ENCODE results near the gene PGPEP1.
"Not testable (repeated sequence)": the region's sequence is repeated elsewhere in the genome, so short reads cannot be mapped to it uniquely, and the experiment has no call there.

Gene PGPEP1

GRCh38 chr19:18357041-18357440 lies 16.6 kb downstream of the PGPEP1 start:
- H3K9me3 Mint-ChIP-seq = peaks cover 8% of the 10 kb centered on the region
- H3K27ac Mint-ChIP-seq = no peak overlapping the region
- H3K27me3 Mint-ChIP-seq (ENCODE audit: low read depth) = no peaks in the 10 kb centered on the region
- H3K36me3 Mint-ChIP-seq (ENCODE audit: low read depth) = peaks cover 35% of the 10 kb centered on the region
- no peak overlapping the region for H3K4me3 Mint-ChIP-seq
- TF ChIP-seq, protein P1, sequence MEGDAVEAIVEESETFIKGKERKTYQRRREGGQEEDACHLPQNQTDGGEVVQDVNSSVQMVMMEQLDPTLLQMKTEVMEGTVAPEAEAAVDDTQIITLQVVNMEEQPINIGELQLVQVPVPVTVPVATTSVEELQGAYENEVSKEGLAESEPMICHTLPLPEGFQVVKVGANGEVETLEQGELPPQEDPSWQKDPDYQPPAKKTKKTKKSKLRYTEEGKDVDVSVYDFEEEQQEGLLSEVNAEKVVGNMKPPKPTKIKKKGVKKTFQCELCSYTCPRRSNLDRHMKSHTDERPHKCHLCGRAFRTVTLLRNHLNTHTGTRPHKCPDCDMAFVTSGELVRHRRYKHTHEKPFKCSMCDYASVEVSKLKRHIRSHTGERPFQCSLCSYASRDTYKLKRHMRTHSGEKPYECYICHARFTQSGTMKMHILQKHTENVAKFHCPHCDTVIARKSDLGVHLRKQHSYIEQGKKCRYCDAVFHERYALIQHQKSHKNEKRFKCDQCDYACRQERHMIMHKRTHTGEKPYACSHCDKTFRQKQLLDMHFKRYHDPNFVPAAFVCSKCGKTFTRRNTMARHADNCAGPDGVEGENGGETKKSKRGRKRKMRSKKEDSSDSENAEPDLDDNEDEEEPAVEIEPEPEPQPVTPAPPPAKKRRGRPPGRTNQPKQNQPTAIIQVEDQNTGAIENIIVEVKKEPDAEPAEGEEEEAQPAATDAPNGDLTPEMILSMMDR (IDR thresholded peaks at IDR 0.05; ENCODE audit: unreplicated experiment in 3 of 3) = no peak
- no peaks in the 10 kb centered on the region for H3K4me1 Mint-ChIP-seq

- H3K27me3 Mint-ChIP-seq (ENCODE audit: low read depth) = no peaks in the 10 kb centered on the region
- H3K4me1 Mint-ChIP-seq = peaks cover 20% of the 10 kb centered on the region
- H3K4me3 Mint-ChIP-seq = no peak overlapping the region
- peak overlapping the region; percentile 22 to 52 (median 49) for H3K27ac Mint-ChIP-seq
- H3K36me3 Mint-ChIP-seq (ENCODE audit: low read depth) = peaks cover 41% of the 10 kb centered on the region
- TF ChIP-seq, protein P1 (IDR thresholded peaks at IDR 0.05; ENCODE audit: unreplicated experiment in 3 of 3) = no peak
- H3K9me3 Mint-ChIP-seq = peaks cover 8% of the 10 kb centered on the region
Observed at GRCh38 chr19:18361646-18362045, 21.2 kb downstream of the PGPEP1 start.

DNA sequence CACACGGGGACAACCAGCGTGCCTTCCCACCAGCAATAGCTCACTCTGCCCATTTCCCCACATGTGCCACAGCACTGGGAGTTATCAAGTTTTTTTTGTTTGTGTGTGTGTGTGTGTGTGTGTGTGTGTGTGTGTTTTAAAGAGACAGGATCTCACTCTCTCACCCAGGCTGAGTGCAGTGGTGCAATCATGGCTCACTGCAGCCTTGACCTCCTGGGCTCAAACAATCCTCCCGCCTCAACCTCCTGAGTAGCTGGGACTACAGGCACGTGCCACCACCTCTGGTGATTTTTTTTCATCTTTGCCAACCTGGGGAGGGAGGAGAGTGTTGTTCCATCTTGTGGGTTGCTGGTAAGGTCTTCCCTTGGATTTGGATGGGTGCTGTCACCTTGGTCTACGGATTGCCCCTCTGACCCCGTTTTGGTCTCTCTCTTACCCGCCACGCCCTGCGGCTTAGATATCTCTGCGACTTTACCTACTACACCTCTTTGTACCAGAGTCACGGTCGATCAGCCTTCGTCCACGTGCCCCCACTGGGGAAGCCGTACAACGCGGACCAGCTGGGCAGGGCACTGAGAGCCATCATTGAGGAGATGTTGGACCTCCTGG lies 22.6 kb downstream of the PGPEP1 start:
- peaks cover 4% of the 10 kb centered on the region for H3K9me3 Mint-ChIP-seq
- no peaks in the 10 kb centered on the region for H3K27me3 Mint-ChIP-seq (ENCODE audit: low read depth)
- H3K4me1 Mint-ChIP-seq = peaks cover 20% of the 10 kb centered on the region
- TF ChIP-seq, protein P1 (IDR thresholded peaks at IDR 0.05; ENCODE audit: unreplicated experiment in 3 of 3) = no peak
- peaks cover 29% of the 10 kb centered on the region for H3K36me3 Mint-ChIP-seq (ENCODE audit: low read depth)
- H3K4me3 Mint-ChIP-seq = no peak overlapping the region
- peak overlapping the region; percentile 97 to 100 (median 99) for H3K27ac Mint-ChIP-seq

DNA sequence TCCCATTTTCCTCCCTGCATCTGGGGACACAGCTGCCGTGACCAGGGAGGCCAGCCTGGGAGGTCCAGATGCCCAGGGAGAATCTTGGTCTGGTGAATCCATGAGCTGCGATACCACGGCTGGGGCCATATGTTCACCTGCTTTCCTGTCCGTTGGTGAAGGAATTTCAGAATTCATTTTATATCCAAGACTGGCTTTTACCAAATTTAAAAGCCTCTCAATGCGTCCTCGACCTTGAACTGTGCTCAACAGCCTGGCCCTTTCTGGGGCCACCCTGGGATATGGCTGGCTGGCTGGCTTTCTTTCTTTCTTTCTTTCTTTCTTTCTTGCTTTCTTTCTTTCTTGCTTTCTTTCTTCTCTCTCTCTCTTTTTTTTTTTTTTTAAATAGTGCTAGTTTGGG lies 23.4 kb downstream of the PGPEP1 start:
- Mint-ChIP-seq H3K4me1 (peaks cover 20% of the 10 kb centered on the region), H3K27me3 (ENCODE audit: low read depth) (no peaks in the 10 kb centered on the region), H3K4me3 (no peak overlapping the region), H3K9me3 (peaks cover 3% of the 10 kb centered on the region), H3K36me3 (ENCODE audit: low read depth) (peaks cover 21% of the 10 kb centered on the region), H3K27ac (peak overlapping the region; percentile 97 to 100 (median 99))
- TF ChIP-seq, protein P1 (IDR thresholded peaks at IDR 0.05; ENCODE audit: unreplicated experiment in 3 of 3) = no peak

DNA sequence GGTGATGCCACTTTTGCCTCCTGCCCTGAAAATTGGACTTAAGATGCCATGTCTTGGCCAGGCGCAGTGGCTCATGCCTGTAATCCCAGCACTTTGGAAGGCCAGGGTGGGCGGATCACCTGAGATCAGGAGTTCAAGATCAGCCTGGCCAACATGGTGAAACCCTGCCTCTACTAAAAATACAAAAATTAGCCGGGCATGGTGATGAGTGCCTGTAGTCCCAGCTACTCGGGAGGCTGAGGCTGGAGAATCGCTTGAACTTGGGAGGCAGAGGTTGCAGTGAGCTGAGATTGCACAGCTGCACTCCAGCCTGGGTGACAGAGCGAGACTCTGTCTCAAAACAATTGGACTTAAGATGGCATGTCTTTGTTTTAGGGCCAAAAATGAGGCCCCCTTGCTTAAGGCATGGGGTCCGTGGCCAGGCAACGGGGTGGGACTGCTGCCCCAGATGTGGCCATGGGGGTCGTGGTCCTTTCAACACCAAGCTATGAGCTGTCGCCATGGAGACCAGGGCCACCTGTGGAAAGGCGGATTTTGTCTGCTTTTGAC lies 24.0 kb downstream of the PGPEP1 start:
- H3K4me1 Mint-ChIP-seq = peaks cover 23% of the 10 kb centered on the region
- peak overlapping the region; percentile 97 to 100 (median 99) for H3K27ac Mint-ChIP-seq
- not testable (repeated sequence) for H3K27me3 Mint-ChIP-seq (ENCODE audit: low read depth); H3K9me3 Mint-ChIP-seq
- H3K4me3 Mint-ChIP-seq = peak overlapping the region; percentile 8 to 48 (median 47)
- peaks cover 17% of the 10 kb centered on the region for H3K36me3 Mint-ChIP-seq (ENCODE audit: low read depth)

DNA sequence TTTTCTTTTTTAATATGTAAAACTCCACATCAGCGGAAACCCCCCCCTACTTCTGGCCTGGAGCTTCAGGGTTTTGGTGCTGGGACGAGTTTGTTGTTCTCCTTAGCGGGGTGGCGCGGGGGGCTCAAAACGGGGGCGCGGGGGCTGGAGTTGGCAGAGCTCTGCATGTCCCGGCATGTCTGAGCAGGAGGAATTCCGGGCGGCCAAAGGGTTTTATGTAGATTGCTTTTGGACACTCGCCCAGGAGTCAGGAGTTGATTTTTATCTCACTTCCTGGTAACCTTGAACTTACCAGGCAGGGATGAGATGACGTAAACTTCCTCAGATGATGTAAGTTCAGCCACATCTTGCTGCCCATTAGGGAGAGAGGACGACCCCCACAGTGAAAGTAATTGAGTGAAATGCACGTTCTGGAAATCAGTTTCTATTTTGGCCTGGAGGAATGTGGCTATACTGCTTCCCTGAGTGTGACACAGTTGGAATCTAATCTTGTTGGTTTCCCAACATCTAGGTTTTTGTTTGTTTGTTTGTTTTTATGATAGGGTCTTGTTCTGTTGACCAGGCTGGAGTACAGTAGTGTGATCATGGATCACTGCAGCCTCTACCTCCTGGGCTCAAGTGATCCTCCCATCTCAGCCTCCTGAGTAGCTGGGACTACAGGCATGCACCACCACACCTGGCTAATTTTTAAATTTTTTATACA lies 24.6 kb downstream of the PGPEP1 start:
- Mint-ChIP-seq H3K36me3 (ENCODE audit: low read depth) (peaks cover 11% of the 10 kb centered on the region), H3K27me3 (ENCODE audit: low read depth) (no peaks in the 10 kb centered on the region), H3K27ac (peak overlapping the region; percentile 97 to 100 (median 99)), H3K9me3 (no peaks in the 10 kb centered on the region), H3K4me3 (peak overlapping the region; percentile 37 to 48 (median 47)), H3K4me1 (peaks cover 24% of the 10 kb centered on the region)
- TF ChIP-seq, protein P1 (IDR thresholded peaks at IDR 0.05; ENCODE audit: unreplicated experiment in 3 of 3) = no peak
